HG03565 (cell line): ENCODE measurements around the gene OGFR.
A peak's percentile ranks its signal among the peaks of the same experiment; 100 is the strongest.

Experiments used
- ATAC-seq: cut with Tn5 transposase; IDR thresholded peaks from one replicate; pipeline ENCODE4 v1.9.1; 2021; ENCODE audit warnings: mild to moderate bottlenecking, moderate library complexity; ENCODE audit not compliant: unreplicated experiment

The OGFR gene

DNA sequence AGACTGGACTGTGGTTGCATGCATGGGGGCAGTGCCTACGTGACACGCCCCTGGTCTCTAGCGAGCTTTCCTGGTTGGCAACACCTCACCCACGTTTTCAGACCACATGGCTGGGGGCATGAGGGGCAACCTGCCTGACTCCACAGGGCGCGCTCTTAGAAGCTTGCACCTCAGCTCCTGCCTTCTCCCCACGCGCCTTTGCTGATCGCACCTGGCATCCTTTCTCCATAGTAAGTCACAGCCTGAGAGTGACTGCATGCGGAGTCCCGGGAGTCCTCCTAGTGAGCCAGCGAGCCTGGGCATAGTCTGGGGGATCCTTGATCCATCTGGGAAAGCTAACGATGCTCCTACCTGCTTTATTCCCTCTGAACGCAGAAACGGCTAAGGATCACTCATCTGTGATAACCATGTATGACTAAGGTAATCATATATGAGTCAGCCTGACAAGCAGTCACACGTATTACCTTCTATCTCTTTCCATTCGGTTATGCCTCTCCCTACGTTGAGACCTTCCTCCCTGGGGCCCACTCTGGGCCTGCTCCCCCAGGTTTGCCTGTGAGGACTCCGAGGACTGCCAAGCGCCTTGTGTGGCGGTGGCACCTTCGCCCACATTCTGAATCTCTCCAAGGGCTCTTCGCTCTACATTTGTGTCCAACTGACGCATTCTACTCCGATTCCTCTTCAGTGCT lies 52.4 kb downstream of the OGFR start:
- no peak for ATAC-seq

GRCh38 chr20:62858058-62858830 lies 53.6 kb downstream of the OGFR start:
- no peak for ATAC-seq

DNA sequence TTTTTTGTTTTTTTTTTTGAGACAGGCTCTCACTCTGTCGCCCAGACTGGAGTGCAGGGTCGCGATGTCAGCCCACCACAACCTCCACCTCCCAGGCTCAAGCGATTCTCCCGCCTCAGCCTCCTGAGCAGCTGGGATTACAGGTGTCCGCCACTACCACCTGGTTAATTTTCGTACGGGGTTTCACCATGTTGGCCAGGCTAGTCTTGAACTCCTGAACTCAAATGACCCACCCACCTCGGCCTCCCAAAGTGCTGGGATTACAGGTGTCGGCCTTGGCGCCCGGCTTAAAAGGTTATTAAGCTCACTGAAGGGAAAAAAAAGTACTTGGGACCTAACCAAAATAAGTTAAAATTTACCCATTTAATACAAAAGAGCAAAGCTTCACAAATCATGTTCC lies 55.1 kb downstream of the OGFR start:
- no peak for ATAC-seq

GRCh38 chr20:62860391-62860923 lies 55.8 kb downstream of the OGFR start:
- ATAC-seq: no peak

DNA sequence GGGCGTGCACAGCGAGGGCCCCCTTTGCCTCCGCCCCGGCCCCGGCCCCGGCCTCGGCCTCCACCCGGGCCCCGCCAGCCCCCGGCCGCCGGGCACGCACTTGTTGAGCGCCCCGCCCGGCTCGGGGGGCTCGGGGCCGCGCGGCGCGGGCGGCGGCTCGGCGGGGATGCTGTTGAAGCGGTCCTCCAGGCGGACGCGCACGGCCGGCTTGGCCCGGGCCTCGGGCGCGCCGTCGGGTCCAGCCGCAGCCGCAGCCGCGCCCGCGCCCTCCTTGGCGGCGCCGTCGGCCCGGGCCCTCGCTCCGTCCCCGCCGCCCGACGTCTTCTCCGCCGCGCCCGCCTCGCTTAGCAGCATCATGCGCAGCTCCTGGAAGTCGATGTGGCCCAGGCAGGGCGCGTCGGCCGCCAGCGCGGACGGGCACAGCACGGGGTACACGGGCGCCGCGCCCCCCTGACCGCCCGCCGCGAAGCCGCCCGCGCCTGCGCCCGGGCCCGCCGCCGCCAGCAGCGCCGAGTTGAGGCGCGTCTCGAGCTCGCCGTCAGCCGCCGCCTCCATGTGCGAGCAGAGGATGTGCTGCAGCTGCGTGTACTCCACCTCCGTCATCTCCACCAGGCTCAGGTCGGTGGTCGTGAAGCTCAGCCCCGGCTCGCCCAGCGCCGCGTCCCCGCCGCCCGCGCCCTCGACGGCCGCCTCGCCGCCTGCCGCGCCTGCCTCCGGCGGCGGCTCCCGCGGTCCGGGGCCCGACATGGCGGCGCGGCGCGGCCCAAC lies 56.5 kb downstream of the OGFR start:
- ATAC-seq: peak; percentile 18

GRCh38 chr20:62861726-62862336 lies 57.2 kb downstream of the OGFR start, which contains the start of gene TCFL5:
TCFL5 (minus strand) TSS chr20:62861822; CDS start chr20:62861670, 152 bp downstream.
- peak; percentile 33 for ATAC-seq
